Pancreas (tissue), 10 donors: ENCODE measurements around the gene EIF4E. TPM values are rescaled to one million over a fixed set of nuclear protein-coding genes. Genes with fewer than 3 reads are reported as not detected.
"Not testable (repeated sequence)": the region's sequence is repeated elsewhere in the genome, so short reads cannot be mapped to it uniquely, and the experiment has no call there.

ENCODE experiments used
- ATAC-seq, 4 donors: fragments of 200-7000 bp; cut with Tn5 transposase; one replicate each; pipeline versions ENCODE4 v1.8.0 to v1.9.1; 2020; ENCODE audit warnings: mild to moderate bottlenecking in 4 of 4, moderate library complexity in 4 of 4
- DNase-seq, 6 donors: peaks; one replicate each; pipeline ENCODE4 v3.0.0-alpha.2; 2020
- FAIRE-seq: peaks from 2 replicates; lab custom pipeline; 2012; peaks lifted over from hg19 to GRCh38; lab: Jason Lieb, UNC
- H3K27ac ChIP-seq, 4 donors: fragments of 200-600 bp; sonication (generic); 1 replicate in 3 of 4; 2 replicates in 1 of 4; pipeline versions ENCODE4 v1.5.0 to v1.8.0; 2020
- H3K27me3 ChIP-seq, 4 donors: fragments of 200-600 bp; one replicate each; pipeline ENCODE4 v1.8.0; 2021
- H3K36me3 ChIP-seq, 3 donors: fragments of 200-600 bp; sonication (generic) in 1 of 3; one replicate each; pipeline versions ENCODE4 v1.5.0 to v1.8.0; 2020 to 2021
- H3K4me1 ChIP-seq, 3 donors: fragments of 200-600 bp; one replicate each; pipeline ENCODE4 v1.8.0; 2021
- H3K4me3 ChIP-seq, 4 donors: fragments of 200-600 bp; sonication (generic) in 2 of 4; one replicate each; pipeline versions ENCODE4 v1.5.0 to v1.8.0; 2020 to 2021
- H3K9me3 ChIP-seq, 4 donors: fragments of 200-600 bp; one replicate each; pipeline ENCODE4 v1.8.0; 2021
- WGBS, 2 donors: extraction: QIAGEN DNeasy Blood & Tissue Kit; methylation state at CpG; one replicate each; pipeline ENCODE4 v1.1.7; 2013; 5-methylcytosine and 5-hydroxymethylcytosine counted together
- intact Hi-C, 3 donors: fragments of 100-400 bp; cut with DNase I; formaldehyde crosslinking; loops; one replicate each; pipeline versions ENCODE4 v1.11.1 to v1.14.2; 2022
- polyA plus RNA-seq, 2 donors: library from polyadenylated mRNA; stranded (reverse); fragments of 200-250 nt; gene quantifications; one replicate each; pipeline ENCODE4 v1.2.3, GENCODE V29; 2013
- total RNA-seq, 6 donors: library from RNA; stranded (reverse); fragmentation: NEBNext Ultra II Directional in 4 of 6; extraction: Animal tissue kit (Norgen Biotek cat#: 25700) in 4 of 6; gene quantifications; one replicate each; pipeline versions ENCODE4 v1.2.1 to v1.2.4, GENCODE V29; 2021 to 2023
- TF ChIP-seq, protein P1 (sequence below), 4 donors: fragments of 200-600 bp; sonication (generic) in 3 of 4; IDR thresholded peaks; one replicate each; pipeline versions ENCODE4 v1.5.0 to v1.8.0; 2021; ENCODE audit warnings: antibody characterized with exemption in 4 of 4
- donor health status: healthy with polysubstance abuse.
- donor health status: DM: no; HTN: no; CAD: no; lungs with moderate emphysema.
- donor health status: DM: no; HTN: no; CAD: no.
- donor health status: control.
- donor health status: control.
- donor health status: Bipolar disorder and iron deficiency.
- donor health status: DM: yes; HTN: yes; CAD: no.
- donor health status: DM: no; HTN: no; CAD: no.
- donor health status: DM: no; HTN: no; CAD: no.
- donor health status: DM: yes; HTN: yes; CAD: no.

Gene EIF4E
- total and polyA plus RNA-seq, 8 donors: 6.3 to 31.8 (median 22.3) TPM

DNA sequence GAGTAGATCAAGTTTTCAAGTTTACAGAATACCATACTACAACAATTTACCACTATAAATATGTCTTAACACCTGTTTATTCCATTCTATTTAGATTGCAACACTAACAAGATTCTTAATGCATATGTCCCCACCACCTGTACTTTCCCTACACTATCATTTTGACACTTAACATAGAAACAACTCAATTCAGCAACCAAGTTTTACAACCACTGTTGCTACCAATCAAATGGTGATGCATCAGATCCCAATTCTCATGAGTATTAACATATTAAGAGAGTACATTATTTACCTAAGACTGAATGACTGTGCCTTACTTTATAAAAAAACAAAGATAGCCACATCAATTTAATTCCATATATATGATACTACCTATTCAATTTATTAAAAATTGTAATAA lies 49.4 kb downstream of the EIF4E start:
- FAIRE-seq (no peak), DNase-seq (no peak), ATAC-seq (no peak)
- TF ChIP-seq, protein P1, sequence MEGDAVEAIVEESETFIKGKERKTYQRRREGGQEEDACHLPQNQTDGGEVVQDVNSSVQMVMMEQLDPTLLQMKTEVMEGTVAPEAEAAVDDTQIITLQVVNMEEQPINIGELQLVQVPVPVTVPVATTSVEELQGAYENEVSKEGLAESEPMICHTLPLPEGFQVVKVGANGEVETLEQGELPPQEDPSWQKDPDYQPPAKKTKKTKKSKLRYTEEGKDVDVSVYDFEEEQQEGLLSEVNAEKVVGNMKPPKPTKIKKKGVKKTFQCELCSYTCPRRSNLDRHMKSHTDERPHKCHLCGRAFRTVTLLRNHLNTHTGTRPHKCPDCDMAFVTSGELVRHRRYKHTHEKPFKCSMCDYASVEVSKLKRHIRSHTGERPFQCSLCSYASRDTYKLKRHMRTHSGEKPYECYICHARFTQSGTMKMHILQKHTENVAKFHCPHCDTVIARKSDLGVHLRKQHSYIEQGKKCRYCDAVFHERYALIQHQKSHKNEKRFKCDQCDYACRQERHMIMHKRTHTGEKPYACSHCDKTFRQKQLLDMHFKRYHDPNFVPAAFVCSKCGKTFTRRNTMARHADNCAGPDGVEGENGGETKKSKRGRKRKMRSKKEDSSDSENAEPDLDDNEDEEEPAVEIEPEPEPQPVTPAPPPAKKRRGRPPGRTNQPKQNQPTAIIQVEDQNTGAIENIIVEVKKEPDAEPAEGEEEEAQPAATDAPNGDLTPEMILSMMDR (IDR thresholded peaks at IDR 0.05): no peak
- Histone ChIP-seq H3K27me3 (no peaks in the 10 kb centered on the region), H3K36me3 (peaks cover 0 to 12% (median 0%) of the 10 kb centered on the region in 3 donors), H3K27ac (no peak overlapping the region), H3K4me1 (no peaks in the 10 kb centered on the region), H3K4me3 (no peak overlapping the region), H3K9me3 (no peaks in the 10 kb centered on the region)
- intact Hi-C loops: no loop called here

DNA sequence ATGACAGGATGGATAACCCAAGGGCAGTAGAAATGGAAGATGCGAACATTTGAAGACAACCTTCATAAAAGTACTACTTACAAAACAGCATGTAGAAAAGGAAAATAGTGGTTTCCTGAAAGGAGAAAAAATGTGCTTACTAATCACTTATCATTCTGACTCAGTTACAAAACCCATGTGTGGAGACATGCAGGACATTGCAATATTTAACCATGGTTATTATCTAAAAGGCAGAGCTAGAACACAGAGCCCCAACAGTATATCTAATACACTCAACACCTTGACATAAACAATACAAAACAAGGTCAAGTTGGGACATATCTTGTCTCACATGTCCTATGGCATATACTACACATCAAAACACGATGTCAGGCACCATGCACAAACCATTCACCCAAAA lies 55.9 kb downstream of the EIF4E start:
- ATAC-seq (no peak), FAIRE-seq (no peak), DNase-seq (no peak)

DNA sequence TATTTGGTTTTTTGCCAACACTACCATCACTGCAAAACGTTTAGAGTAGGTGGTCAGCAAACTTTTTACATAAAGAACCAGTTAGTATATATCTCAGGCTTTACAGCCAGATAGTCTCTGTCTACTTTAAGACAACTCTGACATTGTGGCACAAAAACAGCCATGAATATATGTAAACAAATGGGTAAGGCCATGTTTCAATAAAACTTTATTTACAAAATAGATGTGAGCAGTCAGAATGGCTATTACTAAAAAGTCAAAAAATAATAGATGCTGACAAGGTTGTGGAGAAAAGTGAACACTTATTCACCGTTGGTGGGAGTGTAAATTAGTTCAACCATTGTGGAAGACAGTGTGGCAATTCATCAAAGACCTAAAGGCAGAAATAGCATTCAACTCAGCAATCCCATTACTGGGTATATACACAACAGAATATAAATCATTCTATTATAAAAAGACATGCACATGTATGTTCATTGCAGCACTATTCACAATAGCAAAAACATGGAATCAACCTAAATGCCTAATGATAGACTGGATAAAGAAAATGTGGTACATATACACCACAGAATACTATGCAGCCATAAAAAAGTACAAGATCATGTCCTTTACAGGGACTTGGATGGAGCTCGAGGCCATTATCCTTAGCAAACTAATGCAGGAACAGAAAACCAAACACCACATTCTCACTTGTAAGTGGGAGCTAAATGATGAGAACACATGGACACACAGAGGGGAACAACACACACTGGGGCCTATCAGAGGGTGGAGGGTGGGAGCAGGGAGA lies 56.6 kb downstream of the EIF4E start:
- WGBS, 2 donors: 66 to 76% methylated on average over 3 of the region's 3 CpGs
- DNase-seq, H3K4me3 ChIP-seq, ATAC-seq, H3K36me3 ChIP-seq, H3K4me1 ChIP-seq, H3K9me3 ChIP-seq, H3K27me3 ChIP-seq, H3K27ac ChIP-seq, intact Hi-C loops, FAIRE-seq: not testable (repeated sequence)

More for the DNA sequence above, 55.9 kb downstream of the EIF4E start:
- intact Hi-C loops: no loop called here
- TF ChIP-seq, protein P1 (IDR thresholded peaks at IDR 0.05): no peak
- no peaks in the 10 kb centered on the region for H3K4me1 ChIP-seq
- no peaks in the 10 kb centered on the region for H3K27me3 ChIP-seq
- H3K4me3 ChIP-seq: no peak overlapping the region
- 91 to 97% methylated on average over 2 of the region's 2 CpGs for WGBS, 2 donors
- H3K36me3 ChIP-seq: no peaks in the 10 kb centered on the region
- H3K27ac ChIP-seq: no peak overlapping the region
- no peaks in the 10 kb centered on the region for H3K9me3 ChIP-seq

DNA sequence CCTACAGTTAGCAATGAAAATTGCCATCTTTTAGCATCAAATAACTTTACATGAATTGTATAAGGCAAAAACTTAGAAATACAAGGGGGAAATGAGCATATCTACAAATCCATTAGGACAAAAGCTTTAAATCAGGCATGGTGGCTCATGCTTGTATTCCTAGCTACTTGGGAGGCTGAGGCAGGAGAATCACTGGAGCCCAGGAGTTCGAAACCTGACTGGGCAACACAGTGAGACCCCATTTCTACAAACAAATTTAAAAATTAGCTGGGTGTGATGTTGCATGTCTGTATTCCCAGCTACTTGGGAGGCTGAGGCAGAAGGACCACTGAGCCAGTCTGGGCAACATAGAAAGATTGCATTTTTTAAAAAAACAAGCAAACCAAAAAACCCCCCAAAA lies 61.3 kb downstream of the EIF4E start:
- intact Hi-C loops: no loop called here
- no peak for FAIRE-seq
- 85 to 88% methylated on average over 1 of the region's 1 CpG for WGBS, 2 donors

DNA sequence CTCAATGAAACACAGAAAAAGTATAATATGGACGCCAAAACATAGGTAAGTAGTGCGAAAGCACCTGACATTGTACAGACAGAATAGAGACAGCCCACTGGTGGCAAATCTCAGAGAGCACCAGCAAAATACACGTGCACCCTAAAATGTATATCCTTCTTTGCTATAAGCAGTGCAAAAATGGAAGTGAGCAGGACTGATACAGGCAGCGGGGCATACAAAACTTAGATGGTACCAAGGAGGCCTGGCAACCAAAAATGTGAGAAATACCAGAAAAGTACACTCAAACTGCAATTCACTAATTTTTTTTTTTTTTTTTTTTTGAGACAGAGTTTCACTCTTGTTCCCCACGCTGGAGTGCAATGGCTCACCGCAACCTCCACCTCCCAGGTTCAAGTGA lies 63.9 kb downstream of the EIF4E start:
- intact Hi-C loops: no loop called here
- Histone ChIP-seq H3K27ac (no peak overlapping the region), H3K4me1 (no peaks in the 10 kb centered on the region), H3K36me3 (no peaks in the 10 kb centered on the region), H3K9me3 (no peaks in the 10 kb centered on the region), H3K27me3 (no peaks in the 10 kb centered on the region), H3K4me3 (no peak overlapping the region)
- TF ChIP-seq, protein P1 (IDR thresholded peaks at IDR 0.05): no peak
- ATAC-seq: no peak
- WGBS, 2 donors: 92 to 94% methylated on average over 6 of the region's 6 CpGs
- no peak for DNase-seq
- no peak for FAIRE-seq

More for the DNA sequence above, 61.3 kb downstream of the EIF4E start:
- TF ChIP-seq, protein P1 (IDR thresholded peaks at IDR 0.05): no peak
- H3K36me3 ChIP-seq: no peaks in the 10 kb centered on the region
- H3K27me3 ChIP-seq: no peaks in the 10 kb centered on the region
- H3K9me3 ChIP-seq: no peaks in the 10 kb centered on the region
- no peak for DNase-seq
- H3K4me1 ChIP-seq: no peaks in the 10 kb centered on the region
- H3K27ac ChIP-seq: no peak overlapping the region
- no peak overlapping the region for H3K4me3 ChIP-seq
- ATAC-seq: no peak
